OCI-LY7 (cell line): ENCODE measurements around the gene ANKRA2. TPM values are rescaled to one million over a fixed set of nuclear protein-coding genes. Genes with fewer than 3 reads are reported as not detected.

Source experiments
- Bru-seq: library from RNA; stranded (reverse); fragments of 400-500 nt; gene quantifications from one replicate; lab custom pipeline; 2021; lab: Mats Ljungman, UMichigan
- BruChase-seq, 2 experiments: library from RNA; stranded (reverse); fragments of 400-500 nt; gene quantifications; one replicate each; lab custom pipeline; 2021; lab: Mats Ljungman, UMichigan
- BruUV-seq: library from RNA; stranded (reverse); fragments of 400-500 nt; replicated peaks from 2 replicates; lab custom pipeline; 2021; lab: Mats Ljungman, UMichigan
- CTCF ChIA-PET: fragments of 300-600 bp; sonication (Branson Sonifier 250); formaldehyde crosslinking; loops from one replicate; lab custom pipeline; 2022; ENCODE audit warnings: antibody characterized with exemption; ENCODE audit not compliant: unreplicated experiment; lab: Charles Lee
- POLR2A ChIA-PET: fragments of 300-600 bp; sonication (Branson Sonifier 250); formaldehyde crosslinking; loops from one replicate; lab custom pipeline; 2022; ENCODE audit warnings: antibody characterized with exemption; lab: Charles Lee
- DNase-seq: peaks from one replicate; pipeline ENCODE4 v3.0.0-alpha.2; 2015; ENCODE audit warnings: low spot score
- H2AFZ ChIP-seq: fragments of 200-600 bp; sonication (generic), shearing (Covaris generic); 2 replicates; pipeline ENCODE4 v1.6.1; 2014; ENCODE audit warnings: mild to moderate bottlenecking, antibody characterized with exemption, low read length, moderate library complexity
- H3K27ac ChIP-seq: fragments of 200-600 bp; sonication (generic); 2 replicates; pipeline ENCODE4 v1.5.1; 2014; ENCODE audit warnings: mixed run types, low read depth, mild to moderate bottlenecking, moderate library complexity, low read length, inconsistent platforms; ENCODE audit not compliant: poor library complexity, severe bottlenecking
- H3K36me3 ChIP-seq: fragments of 200-600 bp; sonication (generic); 2 replicates; pipeline ENCODE4 v1.6.1; 2014; ENCODE audit warnings: mild to moderate bottlenecking, antibody characterized with exemption, low read length, moderate library complexity, mixed read lengths; ENCODE audit not compliant: insufficient read depth
- H3K4me1 ChIP-seq: fragments of 200-600 bp; sonication (generic); 2 replicates; pipeline ENCODE4 v1.5.1; 2014; ENCODE audit warnings: mild to moderate bottlenecking, low read length; ENCODE audit not compliant: insufficient read depth, poor library complexity, severe bottlenecking
- H3K4me2 ChIP-seq: fragments of 200-600 bp; sonication (generic); 2 replicates; pipeline ENCODE4 v1.6.1; 2014; ENCODE audit warnings: mild to moderate bottlenecking, low read length
- H3K4me3 ChIP-seq: fragments of 200-600 bp; sonication (generic); 2 replicates; pipeline ENCODE4 v1.5.1; 2014; ENCODE audit warnings: mild to moderate bottlenecking, low read depth, low read length; ENCODE audit not compliant: poor library complexity, severe bottlenecking
- H3K79me2 ChIP-seq: fragments of 200-600 bp; sonication (generic); 2 replicates; pipeline ENCODE4 v1.6.1; 2016; ENCODE audit warnings: low read depth, mild to moderate bottlenecking, low read length, moderate library complexity, mixed read lengths; ENCODE audit not compliant: insufficient read depth
- H3K9me2 ChIP-seq: fragments of 200-600 bp; sonication (generic); 2 replicates; pipeline ENCODE4 v1.6.1; 2016; ENCODE audit warnings: mild to moderate bottlenecking, low read length, mixed read lengths; ENCODE audit not compliant: insufficient read depth
- H3K9me3 ChIP-seq: fragments of 200-600 bp; sonication (generic); 2 replicates; pipeline ENCODE4 v1.6.1; 2014; ENCODE audit warnings: mild to moderate bottlenecking, mixed run types, low read length, mixed read lengths
- H4K20me1 ChIP-seq: fragments of 200-600 bp; sonication (generic); 2 replicates; pipeline ENCODE4 v1.6.1; 2014; ENCODE audit warnings: mild to moderate bottlenecking, antibody characterized with exemption, low read length, moderate library complexity, mixed read lengths; ENCODE audit not compliant: insufficient read depth
- CTCF ChIP-seq: fragments of 200-600 bp; sonication (generic); conservative IDR thresholded peaks from 2 replicates; pipeline ENCODE4 v1.5.1; 2014; ENCODE audit warnings: mild to moderate bottlenecking, antibody characterized with exemption, low read length, moderate library complexity, mixed read lengths
- EZH2phosphoT487 ChIP-seq: fragments of 200-600 bp; sonication (generic); IDR thresholded peaks from 2 replicates; pipeline ENCODE4 v1.6.1; 2018; ENCODE audit warnings: low read depth, borderline replicate concordance, mild to moderate bottlenecking, mixed run types, antibody characterized with exemption, low read length, moderate library complexity, mixed read lengths
- intact Hi-C: fragments of 100-400 bp; cut with micrococcal nuclease; formaldehyde crosslinking; loops from one replicate; pipeline ENCODE4 v1.10.0; 2022; ENCODE audit not compliant: unreplicated experiment
- long read RNA-seq: library from polyadenylated mRNA; stranded (forward); transcript quantifications from one replicate; pipeline ENCODE4 v2.0.0, GENCODE V29; 2022
- total RNA-seq, 2 experiments: library from RNA; depleted of rRNA in 1 of 2; stranded (reverse); fragments of >200 nt in 1 of 2; shearing (Covaris generic) in 1 of 2; gene quantifications; 2 replicates each; pipeline ENCODE4 v1.2.3, GENCODE V29; 2014 to 2022

ANKRA2 gene
- 8.6 and 13.1 TPM in 2 replicates for total RNA-seq (2014; rRNA removed; shearing (Covaris generic))
- total RNA-seq (2022) = 17.5 and 19.9 TPM in 2 replicates
- Bru-seq, nascent RNA = percentile 69 among the genes with signal in this experiment
- percentile 46 among the genes with signal in this experiment for BruChase-seq, experiment 1, labeled RNA remaining after a 6-hour chase
- BruChase-seq, experiment 2, labeled RNA remaining after a 2-hour chase = percentile 63 among the genes with signal in this experiment
- long read RNA-seq, transcript ANKRA2-201 (9 exons, 2,063 nt) = major isoform, 22 of 38 reads
- long read RNA-seq, partial matches to known transcripts = 2 of 38 reads
- long read RNA-seq, other reads (novel, unspliced or antisense) = 9 of 38 reads

GRCh38 chr5:73565139-73565968 is at the start of gene ANKRA2, which contains the start of gene UTP15:
TSS of gene ANKRA2 (minus strand) at chr5:73565639. CDS start at chr5:73562881, 2,758 bp downstream.
TSS of gene UTP15 (plus strand) at chr5:73565743. CDS start at chr5:73567345, 1,602 bp downstream.
- peak; percentile 98 for DNase-seq
- BruUV-seq = no TSS peak
- Histone ChIP-seq H3K4me1 (peaks cover 31% of the 10 kb centered on the region), H3K27ac (peak within 1 kb of the TSS; percentile 73), H3K79me2 (peaks cover 60% of the 10 kb centered on the region), H3K4me3 (peak within 1 kb of the TSS; percentile 80), H3K9me2 (no peaks in the 10 kb centered on the region), H4K20me1 (no peaks in the 10 kb centered on the region), H3K36me3 (peaks cover 43% of the 10 kb centered on the region), H2AFZ (peak within 1 kb of the TSS; percentile 93), H3K9me3 (no peaks in the 10 kb centered on the region), H3K4me2 (peak within 1 kb of the TSS; percentile 99)
- POLR2A ChIA-PET = interaction anchor here (0.9 to 2.0 kb wide), 8 partner anchors 10 to 386 kb away, joined by 3 to 10 read pairs (median 6); no protein-coding TSS in a partner anchor
- TF ChIP-seq EZH2phosphoT487 = no peak
- no peak for TF ChIP-seq CTCF
- CTCF ChIA-PET = interaction anchor here (1.4 kb wide), 1 partner anchor 10 kb away, joined by 4 read pairs; no protein-coding TSS in a partner anchor
- intact Hi-C loops = loop anchor here (1.0 kb wide), 1 partner anchor 67 kb away; the partner anchor contains the start of gene BTF3

DNA sequence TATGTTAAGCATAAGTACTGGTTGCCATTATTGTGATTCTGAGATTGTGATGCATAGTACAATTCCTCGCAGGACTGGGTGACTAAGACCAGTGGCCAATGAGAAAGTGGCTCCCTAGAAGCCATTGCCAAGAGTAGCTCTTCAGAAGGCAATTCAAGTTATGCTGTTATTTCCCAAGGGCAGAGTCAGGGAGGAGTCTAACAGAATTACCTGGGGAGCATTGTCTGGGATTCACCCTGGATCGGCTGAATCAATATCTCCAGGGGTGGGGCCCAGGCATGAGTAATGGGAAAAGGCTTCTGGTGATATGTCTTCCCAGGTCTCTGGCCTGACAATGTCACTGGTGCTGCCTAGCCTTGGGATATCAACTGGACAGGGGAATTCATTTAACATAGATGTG is 49.6 kb upstream of the ANKRA2 start:
- no TSS peak for BruUV-seq
- DNase-seq = no peak
- Histone ChIP-seq H3K4me2 (no peak overlapping the region), H2AFZ (no peak overlapping the region), H3K4me3 (no peak overlapping the region), H3K4me1 (no peaks in the 10 kb centered on the region), H4K20me1 (no peaks in the 10 kb centered on the region), H3K27ac (no peak overlapping the region), H3K36me3 (no peaks in the 10 kb centered on the region), H3K9me3 (no peaks in the 10 kb centered on the region), H3K79me2 (no peaks in the 10 kb centered on the region), H3K9me2 (no peaks in the 10 kb centered on the region)
- POLR2A ChIA-PET = no interaction called here
- no peak for TF ChIP-seq EZH2phosphoT487
- no peak for TF ChIP-seq CTCF
- intact Hi-C loops = no loop called here
- CTCF ChIA-PET = no interaction called here
